Erythroblast (primary cell): ENCODE measurements around the gene C22orf15.

Experiments
- GATA1 ChIP-seq: IDR thresholded peaks from 2 replicates; pipeline ENCODE4 v1.6.1; 2011; ENCODE audit warnings: low read depth, mild to moderate bottlenecking, control low read depth, low read length, moderate library complexity
- POLR2A ChIP-seq: IDR thresholded peaks from 2 replicates; pipeline ENCODE4 v1.6.1; 2011; ENCODE audit warnings: mild to moderate bottlenecking, low read length

DNA sequence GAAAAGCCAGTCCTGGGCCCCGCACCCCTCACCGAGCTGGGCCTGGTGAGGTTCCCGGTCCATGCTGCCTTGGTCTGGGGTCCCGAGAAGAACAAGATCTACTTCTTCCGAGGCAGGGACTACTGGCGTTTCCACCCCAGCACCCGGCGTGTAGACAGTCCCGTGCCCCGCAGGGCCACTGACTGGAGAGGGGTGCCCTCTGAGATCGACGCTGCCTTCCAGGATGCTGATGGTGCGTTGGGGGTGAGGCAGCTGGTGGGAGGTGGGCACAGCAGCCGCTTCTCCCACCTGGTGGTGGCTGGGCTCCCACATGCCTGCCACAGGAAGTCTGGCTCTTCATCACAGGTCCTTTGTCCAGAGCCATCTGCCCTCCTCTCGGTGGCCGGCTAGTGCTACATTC, 19.5 kb downstream of the C22orf15 start:
- TF ChIP-seq POLR2A, result no peak
- TF ChIP-seq GATA1, result no peak
